ENCODE data around the gene TSPEAR. TPM values are rescaled to one million over a fixed set of nuclear protein-coding genes. Genes with fewer than 3 reads are reported as not detected.

TSPEAR gene
- total RNA-seq, 3 donors from 2014 or later (not counting 1 experiment from before 2014, with no cell fraction given): not detected

GRCh38 chr21:44758781-44759627 lies 47.6 kb upstream of the TSPEAR start:
- no peaks in the 10 kb centered on the region for H3K4me1 Mint-ChIP-seq
- no peaks in the 10 kb centered on the region for H3K9me3 Mint-ChIP-seq
- DNase-seq (no peak), ATAC-seq (no peak)
- no peaks in the 10 kb centered on the region for H3K27me3 Mint-ChIP-seq (ENCODE audit: low read depth in 2 of 2)
- Histone ChIP-seq H3K4me3 (ENCODE audit: low read length) (no peak overlapping the region), H3K27ac (ENCODE audit: low read length) (no peak overlapping the region), H3K36me3 (ENCODE audit: control insufficient read depth, insufficient read depth, low read length) (no peaks in the 10 kb centered on the region), H3K27me3 (ENCODE audit: control insufficient read depth, insufficient read depth, low read length) (no peaks in the 10 kb centered on the region), H3K4me1 (ENCODE audit: control insufficient read depth, insufficient read depth, low read length) (no peaks in the 10 kb centered on the region), H3K9me3 (ENCODE audit: control insufficient read depth, insufficient read depth, low read length) (no peaks in the 10 kb centered on the region)
- no peaks in the 10 kb centered on the region for H3K36me3 Mint-ChIP-seq
- TF ChIP-seq CTCF (IDR thresholded peaks at IDR 0.05): no peak
- 79% methylated on average over 26 of the region's 26 CpGs for WGBS (ENCODE audit: insufficient coverage)
- intact Hi-C loops (cut with micrococcal nuclease): no loop called here
- no peak overlapping the region for H3K27ac Mint-ChIP-seq
- no peak overlapping the region for H3K4me3 Mint-ChIP-seq

- H3K4me3 ChIP-seq (ENCODE audit: low read length): no peak overlapping the region
- no peak for ATAC-seq
- no peak overlapping the region for H3K27ac Mint-ChIP-seq
- no peak for TF ChIP-seq CTCF (IDR thresholded peaks at IDR 0.05)
- no peaks in the 10 kb centered on the region for H3K27me3 ChIP-seq (ENCODE audit: control insufficient read depth, insufficient read depth, low read length)
- H3K4me1 ChIP-seq (ENCODE audit: control insufficient read depth, insufficient read depth, low read length): no peaks in the 10 kb centered on the region
- H3K9me3 ChIP-seq (ENCODE audit: control insufficient read depth, insufficient read depth, low read length): no peaks in the 10 kb centered on the region
- WGBS (ENCODE audit: insufficient coverage): 95% methylated on average over 8 of the region's 8 CpGs
- intact Hi-C loops (cut with micrococcal nuclease): no loop called here
- DNase-seq: no peak
- no peaks in the 10 kb centered on the region for H3K27me3 Mint-ChIP-seq (ENCODE audit: low read depth in 2 of 2)
- no peaks in the 10 kb centered on the region for H3K36me3 Mint-ChIP-seq
- H3K4me3 Mint-ChIP-seq: no peak overlapping the region
- H3K4me1 Mint-ChIP-seq: no peaks in the 10 kb centered on the region
- no peaks in the 10 kb centered on the region for H3K36me3 ChIP-seq (ENCODE audit: control insufficient read depth, insufficient read depth, low read length)
- H3K27ac ChIP-seq (ENCODE audit: low read length): no peak overlapping the region
- H3K9me3 Mint-ChIP-seq: no peaks in the 10 kb centered on the region
These were observed 46.8 kb upstream of the TSPEAR start for GRCh38 chr21:44758141-44758561.

DNA sequence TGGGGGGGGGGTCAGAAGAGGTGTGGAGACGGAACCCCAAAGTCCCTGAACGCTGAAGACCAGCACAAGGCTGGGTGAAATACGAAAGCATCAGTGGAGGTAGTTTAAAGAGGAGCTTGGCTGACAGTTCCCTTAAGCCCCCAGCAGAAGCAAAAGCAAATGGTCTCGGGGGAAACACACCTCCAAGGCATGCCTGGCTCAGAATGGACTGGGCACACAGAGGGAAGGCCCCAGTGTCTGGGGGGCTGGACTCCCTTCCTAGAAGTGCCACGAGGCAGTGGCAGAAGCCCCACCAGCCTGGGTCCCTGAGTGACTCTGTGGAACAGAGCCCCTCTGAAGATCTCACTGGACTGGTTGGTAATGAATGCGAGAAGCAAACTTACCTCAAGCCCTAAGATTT lies 46.4 kb upstream of the TSPEAR start:
- Histone ChIP-seq H3K4me1 (ENCODE audit: control insufficient read depth, insufficient read depth, low read length) (no peaks in the 10 kb centered on the region), H3K27me3 (ENCODE audit: control insufficient read depth, insufficient read depth, low read length) (no peaks in the 10 kb centered on the region), H3K36me3 (ENCODE audit: control insufficient read depth, insufficient read depth, low read length) (no peaks in the 10 kb centered on the region), H3K4me3 (ENCODE audit: low read length) (no peak overlapping the region), H3K9me3 (ENCODE audit: control insufficient read depth, insufficient read depth, low read length) (no peaks in the 10 kb centered on the region), H3K27ac (ENCODE audit: low read length) (no peak overlapping the region)
- WGBS (ENCODE audit: insufficient coverage): 86% methylated on average over 6 of the region's 6 CpGs
- Mint-ChIP-seq H3K27me3 (ENCODE audit: low read depth in 2 of 2) (no peaks in the 10 kb centered on the region), H3K27ac (no peak overlapping the region), H3K9me3 (no peaks in the 10 kb centered on the region), H3K4me1 (no peaks in the 10 kb centered on the region), H3K4me3 (no peak overlapping the region), H3K36me3 (no peaks in the 10 kb centered on the region)
- intact Hi-C loops (cut with micrococcal nuclease): no loop called here
- no peak for ATAC-seq
- TF ChIP-seq CTCF (IDR thresholded peaks at IDR 0.05): no peak
- no peak for DNase-seq
